GM19468 (cell line): ENCODE data around the gene NPHP4.

Experiments
- ATAC-seq: cut with Tn5 transposase; IDR thresholded peaks from one replicate; pipeline ENCODE4 v1.9.1; 2021; ENCODE audit warnings: mild to moderate bottlenecking, moderate library complexity, moderate number of reproducible peaks; ENCODE audit not compliant: unreplicated experiment; ENCODE audit errors: extremely low read depth

NPHP4 gene

GRCh38 chr1:5993556-5994491, 1.6 kb upstream of the NPHP4 start:
- no peak for ATAC-seq

GRCh38 chr1:5992814-5993555, 760 bp upstream of the NPHP4 start:
- ATAC-seq = no peak

GRCh38 chr1:5991381-5992025, 722 bp downstream of the NPHP4 start:
- ATAC-seq = no peak

- no peak for ATAC-seq
These were observed 1.3 kb downstream of the NPHP4 start for GRCh38 chr1:5990913-5991312.

- ATAC-seq = no peak
These were observed 2.4 kb downstream of the NPHP4 start for GRCh38 chr1:5989731-5990271.

GRCh38 chr1:5989286-5989605, 3.0 kb downstream of the NPHP4 start:
- ATAC-seq = no peak

GRCh38 chr1:5988596-5989285, 3.5 kb downstream of the NPHP4 start:
- no peak for ATAC-seq

- ATAC-seq = no peak
These were observed 6.2 kb downstream of the NPHP4 start for GRCh38 chr1:5986018-5986417.

- no peak for ATAC-seq
These were observed 7.0 kb downstream of the NPHP4 start for GRCh38 chr1:5985250-5985649.

- no peak for ATAC-seq
These were observed 8.7 kb downstream of the NPHP4 start for GRCh38 chr1:5983361-5984103.

- no peak for ATAC-seq
These were observed 9.4 kb downstream of the NPHP4 start for GRCh38 chr1:5982868-5983267.

GRCh38 chr1:5982276-5982675, 9.9 kb downstream of the NPHP4 start:
- ATAC-seq = no peak

- no peak for ATAC-seq
These were observed 11.2 kb downstream of the NPHP4 start for GRCh38 chr1:5981009-5981380.

GRCh38 chr1:5980314-5981008, 11.8 kb downstream of the NPHP4 start:
- no peak for ATAC-seq

- ATAC-seq = no peak
These were observed 12.5 kb downstream of the NPHP4 start for GRCh38 chr1:5979536-5980313.

GRCh38 chr1:5978452-5978851, 13.8 kb downstream of the NPHP4 start:
- ATAC-seq = no peak

GRCh38 chr1:5977494-5978444, 14.5 kb downstream of the NPHP4 start:
- ATAC-seq = no peak
